Fibroblast of skin of scalp (primary cell): Measurements from ENCODE around the gene STPG2.
"Not testable (repeated sequence)": the region's sequence is repeated elsewhere in the genome, so short reads cannot be mapped to it uniquely, and the experiment has no call there.

ENCODE experiments used
- DNase-seq: peaks from one replicate; pipeline ENCODE4 v3.0.0-alpha.2; 2013

Gene STPG2

DNA sequence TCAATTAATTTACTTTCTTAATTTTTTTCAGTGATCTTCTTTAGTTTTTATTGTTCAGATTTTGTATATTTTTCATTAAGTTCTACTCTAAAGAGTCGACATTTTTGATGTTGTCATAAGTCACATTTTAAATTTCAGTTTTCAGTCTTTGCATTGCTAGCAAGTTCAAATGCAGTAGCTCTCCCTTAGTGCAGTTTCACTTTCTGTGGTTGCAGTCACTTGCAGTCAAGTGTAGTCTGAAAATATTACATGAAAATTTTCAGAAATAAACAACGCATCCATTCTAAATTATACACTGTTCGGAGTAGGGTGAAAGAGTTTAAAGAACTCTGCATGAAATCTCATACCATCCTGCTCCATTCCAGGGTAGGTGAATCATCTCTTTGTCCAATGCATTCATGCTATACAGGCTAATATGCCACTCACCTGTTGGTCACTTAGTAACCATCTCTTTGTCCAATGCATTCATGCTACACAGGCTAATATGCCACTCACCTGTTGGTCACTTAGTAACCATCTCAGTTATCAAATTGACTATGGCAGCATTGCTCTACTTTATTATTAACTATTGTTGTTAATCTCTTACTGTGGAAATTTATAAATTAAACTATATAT, 356.9 kb downstream of the STPG2 start:
- DNase-seq: no peak

GRCh38 chr4:97778174-97778573, 365.1 kb downstream of the STPG2 start:
- no peak for DNase-seq

GRCh38 chr4:97774347-97774989, 368.8 kb downstream of the STPG2 start:
- DNase-seq: no peak

GRCh38 chr4:97770222-97770621, 373.1 kb downstream of the STPG2 start:
- no peak for DNase-seq

GRCh38 chr4:97762115-97762512, 381.2 kb downstream of the STPG2 start:
- DNase-seq: no peak

DNA sequence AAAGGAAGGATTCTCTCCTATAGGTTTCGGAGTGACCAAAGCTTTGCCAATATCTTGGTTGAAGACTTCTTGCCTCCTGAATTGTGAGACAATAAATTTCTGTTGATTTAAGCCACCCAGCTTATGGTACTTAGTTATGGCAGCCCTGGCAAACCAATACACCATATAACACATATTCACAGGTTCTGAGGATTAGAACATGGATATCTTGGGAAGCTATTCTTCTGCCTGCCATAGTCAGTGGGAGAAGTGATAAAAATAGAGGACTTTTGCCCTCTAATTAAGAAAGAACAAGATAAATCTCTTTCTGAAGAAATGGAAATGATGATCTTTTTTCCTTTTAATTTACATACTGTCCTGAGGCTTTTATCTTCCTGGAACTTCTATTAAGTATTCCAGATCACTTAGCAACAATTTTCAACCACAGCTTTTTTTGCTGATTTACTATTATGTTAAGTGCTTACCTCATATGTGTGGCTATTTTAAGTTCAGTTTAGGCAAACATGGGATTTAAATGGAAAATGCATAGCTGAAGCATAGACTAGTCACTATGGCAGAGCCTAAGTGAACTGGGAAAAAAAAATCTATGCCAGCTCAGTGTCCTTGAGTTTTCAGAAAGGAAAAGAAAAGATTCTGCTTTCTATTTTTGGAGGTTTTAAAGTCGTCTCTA, 381.7 kb downstream of the STPG2 start:
- no peak for DNase-seq

- no peak for DNase-seq
Observed at GRCh38 chr4:97759785-97760184, 383.5 kb downstream of the STPG2 start.

DNA sequence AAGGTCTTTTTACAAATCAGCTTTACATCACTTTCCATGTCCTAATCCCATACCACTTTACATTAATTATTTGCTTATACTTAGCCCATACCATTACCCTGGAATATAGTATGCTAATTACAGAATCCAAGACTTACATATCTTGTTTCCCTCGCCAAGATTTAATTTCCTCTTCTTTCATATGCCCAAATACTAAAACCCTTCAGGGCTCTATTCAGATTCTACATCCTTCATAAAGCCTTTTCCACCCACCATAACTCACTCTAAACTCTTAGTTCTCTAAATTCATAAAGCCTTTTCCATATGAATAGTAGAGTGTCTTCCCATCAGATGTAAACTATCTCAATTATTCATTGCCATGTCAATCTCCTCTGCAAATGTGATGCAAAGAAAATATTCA, 390.7 kb downstream of the STPG2 start:
- DNase-seq: no peak

GRCh38 chr4:97747945-97748344, 395.3 kb downstream of the STPG2 start:
- DNase-seq: no peak

- peak; percentile 1 for DNase-seq
Observed at GRCh38 chr4:97720869-97721432, 422.3 kb downstream of the STPG2 start.

- DNase-seq: no peak
Observed at GRCh38 chr4:97691111-97691605, 452.1 kb downstream of the STPG2 start.

DNA sequence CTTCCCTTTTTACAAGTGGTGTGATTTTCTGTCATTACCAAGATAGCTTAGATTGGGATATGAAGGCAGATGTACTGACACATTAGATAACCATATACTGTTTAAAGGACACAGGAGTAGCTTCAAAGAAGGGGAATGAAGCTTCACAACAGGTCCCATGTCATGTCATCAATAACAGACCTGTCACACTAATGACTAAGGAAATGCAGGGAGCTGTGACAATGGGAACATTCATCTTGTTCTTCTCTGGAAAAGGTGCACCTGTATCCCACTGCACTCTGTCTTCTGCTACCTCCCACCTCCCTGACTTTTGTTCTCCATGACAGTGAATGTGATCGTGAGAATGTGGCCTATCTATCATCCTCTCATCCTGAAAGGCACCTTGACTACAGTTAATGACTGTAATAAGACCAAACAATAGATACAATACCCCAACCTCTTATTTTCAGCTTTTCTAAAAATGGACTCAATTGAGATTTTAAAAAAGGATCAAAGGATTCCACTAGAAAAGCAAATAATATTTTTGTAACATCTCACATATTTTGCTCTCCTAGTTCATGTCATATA, 472.5 kb downstream of the STPG2 start:
- no peak for DNase-seq

- no peak for DNase-seq
Observed at GRCh38 chr4:97665553-97665952, 477.7 kb downstream of the STPG2 start.

DNA sequence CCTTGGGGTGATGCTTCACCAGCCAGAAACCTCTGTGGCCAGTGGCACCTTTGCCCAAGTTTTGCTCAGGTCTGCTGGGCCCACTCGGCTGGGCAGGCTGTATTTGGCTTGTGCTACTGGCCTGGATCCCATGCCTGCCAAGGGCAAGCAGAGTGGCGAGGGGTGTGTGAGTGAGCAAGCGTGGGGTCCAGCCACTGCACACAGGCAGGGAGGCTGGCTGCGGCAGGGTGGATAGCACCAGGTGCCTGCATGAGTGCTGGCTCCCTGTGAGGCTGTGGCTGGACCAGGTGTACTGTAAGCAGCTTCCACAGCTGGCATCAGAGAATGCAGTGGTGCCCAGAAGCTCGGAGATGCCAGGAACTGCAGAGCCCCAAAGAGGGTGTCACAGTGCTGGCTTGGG, 478.5 kb downstream of the STPG2 start:
- DNase-seq: no peak

DNA sequence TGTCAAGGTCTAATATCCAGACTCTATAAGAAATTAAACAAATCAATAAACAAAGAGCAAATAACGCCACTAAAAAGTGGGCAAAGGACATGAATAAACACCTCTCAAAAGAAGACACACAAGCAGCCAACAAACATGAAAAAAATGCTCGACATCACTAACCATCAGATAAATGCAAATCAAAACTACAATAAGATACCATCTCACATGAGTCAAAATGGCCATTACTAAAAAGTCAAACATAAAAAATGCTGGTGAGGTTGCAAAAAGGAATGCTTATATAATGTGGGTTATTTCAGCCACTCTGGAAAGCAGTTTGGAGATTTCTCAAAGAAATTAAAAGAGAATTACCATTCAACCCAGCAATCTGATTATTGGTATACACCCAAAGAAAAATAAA, 481.1 kb downstream of the STPG2 start:
- peak; percentile 1 for DNase-seq

GRCh38 chr4:97656044-97656720, 487.1 kb downstream of the STPG2 start:
- DNase-seq: peak; percentile 64

GRCh38 chr4:97653701-97654100, 489.6 kb downstream of the STPG2 start:
- DNase-seq: no peak

DNA sequence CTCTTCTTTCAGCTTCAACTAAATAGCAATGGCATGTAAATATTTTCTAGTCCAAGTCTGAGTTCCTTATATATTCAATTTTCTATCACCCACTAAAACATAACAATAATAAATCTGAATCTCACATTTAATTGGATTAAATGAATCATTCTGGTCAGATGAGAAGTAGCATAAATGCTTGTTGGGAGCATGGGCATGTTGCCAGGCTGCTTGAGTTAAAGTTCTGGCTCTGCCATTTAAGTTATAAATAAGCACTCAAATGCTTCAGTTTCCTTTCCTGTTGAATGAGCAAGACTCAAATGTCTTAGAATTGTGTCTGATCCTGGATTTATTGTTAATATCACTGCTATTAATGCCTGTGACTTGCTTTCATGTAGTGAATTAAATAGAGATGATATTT, 496.3 kb downstream of the STPG2 start:
- peak; percentile 15 for DNase-seq

DNA sequence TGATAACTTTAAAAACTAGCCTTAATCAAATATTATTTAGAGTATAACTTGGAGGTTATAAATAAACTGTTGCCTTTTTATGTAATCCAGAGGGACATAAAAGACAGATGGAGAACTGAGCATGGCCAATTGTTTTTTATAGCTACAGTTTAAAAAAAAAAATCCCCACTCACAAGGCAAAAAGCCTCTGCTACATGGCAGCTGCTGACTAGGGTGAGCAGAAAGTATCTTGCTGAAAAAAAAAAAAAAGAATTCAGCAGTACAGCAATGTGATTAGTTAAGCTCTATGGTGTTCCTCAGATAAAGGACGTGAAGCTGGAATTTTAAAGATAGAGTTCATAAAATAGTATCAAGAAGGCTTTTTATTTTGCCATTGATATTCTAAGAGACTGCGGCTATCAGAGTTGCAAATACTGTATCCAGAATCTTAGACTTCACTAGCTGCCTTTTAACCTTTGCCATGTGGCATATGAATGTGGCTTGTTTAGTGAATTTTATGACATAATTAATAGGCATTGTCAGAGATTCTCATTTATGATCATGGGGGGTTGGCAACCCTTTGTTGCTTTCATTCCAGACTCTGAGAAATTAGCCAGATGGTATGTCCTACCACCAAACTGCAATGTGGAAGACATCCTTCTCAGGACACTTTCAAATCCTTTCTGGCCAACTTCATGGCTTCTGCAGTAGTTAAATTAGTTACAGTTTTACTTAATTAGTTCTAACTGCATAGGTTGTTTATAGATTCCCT, 498.0 kb downstream of the STPG2 start:
- no peak for DNase-seq

DNA sequence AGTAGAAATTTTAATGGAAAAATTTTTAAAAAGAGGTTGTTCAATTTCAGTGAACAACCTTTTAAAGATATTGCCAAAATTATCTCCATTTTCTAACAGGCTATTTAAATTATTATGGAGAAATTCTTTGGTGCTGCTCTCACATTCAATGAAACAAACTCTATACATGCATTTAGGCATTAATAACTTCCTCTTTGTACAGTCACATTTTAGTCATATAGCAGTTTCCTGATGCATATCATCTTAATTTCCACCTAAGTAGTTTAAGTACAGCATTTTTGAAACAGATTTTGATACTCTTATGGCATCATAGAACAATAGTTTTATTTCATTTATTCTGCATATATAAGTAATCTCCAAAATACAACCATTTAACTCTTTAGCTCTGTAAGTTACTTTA, 500.1 kb downstream of the STPG2 start:
- no peak for DNase-seq

- DNase-seq: no peak
Observed at GRCh38 chr4:97639961-97640360, 503.3 kb downstream of the STPG2 start.

GRCh38 chr4:97633831-97634230, 509.4 kb downstream of the STPG2 start:
- DNase-seq: not testable (repeated sequence)
